Left forelimb (tissue), 1 donor: ENCODE data around the gene C17orf78.
"Not testable (repeated sequence)": the region's sequence is repeated elsewhere in the genome, so short reads cannot be mapped to it uniquely, and the experiment has no call there.

Experiments
- DNase-seq: peaks from one replicate; pipeline ENCODE4 v3.0.0-alpha.2; 2018; ENCODE audit warnings: low spot score

Gene C17orf78

DNA sequence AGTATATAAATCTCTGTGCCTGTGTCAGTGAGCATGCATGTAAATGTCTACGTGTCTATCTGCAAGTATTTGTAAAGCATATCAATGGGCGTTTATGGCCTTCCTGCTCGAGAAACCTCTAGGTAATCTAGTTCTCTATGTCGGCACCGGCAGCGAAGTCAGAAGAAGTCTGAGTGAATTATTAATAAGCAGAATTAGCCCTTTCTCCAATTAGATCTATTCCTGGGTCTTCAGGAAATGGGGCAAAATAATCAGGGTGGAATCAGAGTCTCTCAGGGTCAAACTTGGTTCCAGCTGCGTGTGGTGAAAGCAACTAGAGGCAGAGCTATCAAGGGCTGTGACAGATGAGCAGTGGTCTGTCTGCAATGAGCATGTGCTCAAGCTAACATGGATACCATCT is at the start of gene C17orf78:
TSS of gene C17orf78 (plus strand) at position 280 of the 400 bp plus-strand sequence. CDS start at position 388, 108 bp downstream.
- no peak for DNase-seq

DNA sequence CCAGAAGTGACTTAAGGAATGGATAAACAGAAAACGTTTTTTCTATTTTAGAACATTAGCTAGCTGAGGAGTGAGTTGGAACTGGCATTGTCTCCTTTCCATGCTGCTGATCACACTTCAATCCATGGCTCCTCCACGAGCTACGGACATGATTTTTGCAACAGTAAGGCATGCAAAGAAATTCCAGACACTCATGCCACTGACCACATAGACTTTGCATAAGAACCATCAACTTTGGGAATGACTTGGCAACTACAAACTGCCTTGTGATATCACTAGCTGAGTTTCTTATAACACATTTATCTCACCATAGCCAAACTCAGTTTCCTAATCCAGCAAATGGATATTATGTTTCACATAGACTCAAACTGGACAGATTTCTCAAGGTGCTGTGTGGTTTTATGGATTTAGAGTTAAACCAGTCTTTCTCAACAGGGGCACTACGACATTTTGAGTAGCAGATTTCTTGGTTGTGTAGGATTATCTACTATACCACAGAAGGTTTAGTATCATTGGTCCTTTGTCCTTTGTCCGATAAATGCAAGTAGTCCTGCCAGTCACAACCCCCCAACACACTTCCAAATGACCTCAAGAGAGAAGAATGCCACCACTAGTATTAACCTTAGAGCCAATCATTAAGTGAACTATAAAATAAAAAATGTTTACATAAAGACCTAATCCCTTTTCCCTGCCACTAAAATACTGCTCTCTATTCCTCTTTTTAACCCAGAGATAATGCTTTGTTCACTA is 48.3 kb upstream of the C17orf78 start:
- DNase-seq = no peak

GRCh38 chr17:37338847-37339246 is 36.9 kb upstream of the C17orf78 start:
- DNase-seq = no peak

GRCh38 chr17:37339321-37339720 is 36.5 kb upstream of the C17orf78 start:
- DNase-seq = no peak

- DNase-seq = no peak
Measured at GRCh38 chr17:37340804-37341203, 35.0 kb upstream of the C17orf78 start.

DNA sequence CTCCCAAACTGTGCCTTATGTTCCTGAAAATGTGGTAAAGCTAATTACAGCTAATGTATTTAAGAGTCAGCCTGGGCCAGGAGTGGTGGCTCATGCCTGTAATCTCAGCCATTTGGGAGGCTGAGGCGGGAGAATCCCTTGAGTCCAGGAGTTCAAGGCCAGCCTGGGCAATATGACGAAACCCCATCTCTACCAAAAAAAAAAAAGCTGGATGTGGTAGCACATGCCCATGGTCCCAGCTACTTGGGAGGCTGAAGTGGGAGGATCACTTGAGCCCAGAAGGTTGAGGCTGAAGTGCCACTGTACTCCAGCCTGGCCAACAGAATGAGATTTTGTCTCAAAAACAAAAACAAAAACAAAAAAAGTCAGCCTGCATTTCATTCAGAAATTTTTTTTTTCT is 33.2 kb upstream of the C17orf78 start:
- DNase-seq = no peak

- no peak for DNase-seq
Measured at GRCh38 chr17:37344519-37344918, 31.3 kb upstream of the C17orf78 start.

GRCh38 chr17:37346863-37347402 is 28.9 kb upstream of the C17orf78 start:
- DNase-seq = not testable (repeated sequence)

DNA sequence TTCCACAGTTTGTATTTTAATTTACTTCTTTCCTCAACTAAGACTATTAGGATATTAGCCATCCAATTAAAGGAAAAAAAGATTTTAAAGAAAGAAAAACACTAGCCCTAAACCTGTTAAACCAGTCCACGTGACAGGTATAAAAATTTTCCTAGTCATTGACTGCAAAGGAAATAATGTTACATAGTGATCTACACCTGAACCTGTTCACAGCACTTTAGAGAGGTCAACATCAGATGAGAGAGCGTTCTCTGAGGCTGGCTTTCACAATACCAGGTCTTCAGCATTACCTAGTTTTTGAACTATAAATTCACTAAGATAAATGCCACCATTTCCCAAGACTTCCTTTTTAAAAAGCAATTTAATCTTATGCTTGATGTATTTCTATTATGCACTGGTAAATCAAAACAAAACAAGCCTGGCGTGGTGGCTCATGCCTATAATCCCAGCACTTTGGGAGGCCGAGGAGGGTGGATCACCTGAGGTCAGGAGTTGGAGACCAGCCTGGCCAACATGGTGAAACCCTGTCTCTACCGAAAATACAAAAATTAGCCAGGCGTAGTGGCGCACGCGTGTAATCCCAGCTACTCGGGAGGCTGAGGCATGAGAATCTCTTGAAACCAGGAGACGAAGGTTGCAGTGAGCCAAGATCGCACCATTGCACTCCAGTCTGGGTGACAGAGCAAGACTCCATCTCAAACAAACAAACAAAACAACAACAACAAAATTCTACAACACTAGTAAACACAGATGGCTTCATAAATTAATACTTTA is 18.8 kb upstream of the C17orf78 start:
- not testable (repeated sequence) for DNase-seq

DNA sequence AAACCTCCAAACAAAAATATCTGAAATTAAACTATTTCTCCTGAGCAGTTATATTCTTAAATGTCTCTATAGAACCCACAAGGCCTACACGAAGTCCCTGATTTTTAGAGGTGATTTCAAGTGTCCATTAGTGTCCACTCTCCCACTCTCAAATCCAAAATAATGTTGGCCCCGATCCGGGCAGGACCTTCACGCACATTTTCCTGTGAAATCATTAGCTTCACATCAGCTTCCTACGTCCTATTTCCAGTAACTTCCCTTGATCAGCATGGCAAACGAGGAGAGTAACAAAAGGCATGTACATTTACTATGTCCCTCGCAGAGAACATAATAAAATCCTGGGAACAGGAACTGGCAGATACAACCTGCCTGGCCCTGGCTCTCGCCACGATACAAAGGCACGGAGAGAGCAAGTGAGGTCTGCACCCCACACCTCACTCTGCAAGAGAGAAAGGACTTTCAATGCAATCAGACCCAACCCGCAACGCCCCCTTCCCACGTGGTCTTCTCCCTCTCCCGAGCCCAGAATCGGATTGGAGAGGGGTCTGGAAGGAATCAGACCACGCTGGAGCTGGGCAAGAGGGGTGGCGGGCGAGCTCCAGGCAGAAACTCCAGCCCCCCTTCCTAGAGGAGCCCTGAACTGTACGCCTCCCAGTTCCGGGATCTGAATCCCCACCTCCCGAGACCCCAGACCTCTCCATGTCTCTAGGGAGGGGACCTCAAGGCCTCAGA is 17.5 kb upstream of the C17orf78 start:
- DNase-seq = peak; percentile 74

DNA sequence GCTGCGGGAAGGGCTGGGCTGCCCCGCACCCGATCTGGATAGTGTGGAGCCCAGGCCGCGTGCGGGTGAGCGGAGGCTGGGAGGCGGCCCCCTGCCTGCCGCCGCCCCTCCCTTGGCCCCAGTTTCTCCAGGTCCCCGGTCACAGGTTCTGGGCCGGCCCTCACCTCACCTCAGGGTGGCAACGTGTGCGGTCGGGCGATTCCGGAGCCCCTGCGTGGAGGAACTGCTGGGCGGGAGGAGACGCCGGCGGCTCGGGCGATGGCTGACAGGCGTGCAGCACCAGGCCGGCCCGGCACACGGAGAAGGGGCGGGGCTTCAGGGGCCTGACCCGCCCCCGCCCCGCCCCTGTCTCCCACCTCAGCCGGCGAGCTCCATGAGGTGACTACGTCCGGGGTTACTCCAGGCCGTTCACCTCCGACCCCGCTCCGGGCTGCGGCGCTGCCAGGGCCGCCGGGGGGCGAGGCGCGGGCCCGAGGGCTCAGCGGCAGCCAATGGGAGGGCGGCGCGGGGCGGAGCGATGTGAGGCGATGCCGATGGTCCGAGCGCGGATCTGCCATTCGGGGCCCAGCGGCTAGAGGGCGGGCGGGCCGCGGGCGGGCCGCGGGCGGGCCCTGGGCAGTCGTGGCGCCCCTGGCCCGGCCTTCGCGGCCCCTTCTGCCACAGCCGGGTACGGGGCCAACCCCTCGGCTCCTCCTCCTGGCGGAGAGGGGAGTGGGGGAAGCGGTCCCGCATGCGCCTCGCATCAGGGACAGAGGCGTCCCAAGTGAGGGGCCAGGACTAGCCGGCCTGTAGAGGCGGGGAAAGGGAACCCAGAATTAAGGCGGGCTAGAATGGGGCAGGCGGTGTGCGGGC is 16.7 kb upstream of the C17orf78 start:
- DNase-seq = peak; percentile 93

DNA sequence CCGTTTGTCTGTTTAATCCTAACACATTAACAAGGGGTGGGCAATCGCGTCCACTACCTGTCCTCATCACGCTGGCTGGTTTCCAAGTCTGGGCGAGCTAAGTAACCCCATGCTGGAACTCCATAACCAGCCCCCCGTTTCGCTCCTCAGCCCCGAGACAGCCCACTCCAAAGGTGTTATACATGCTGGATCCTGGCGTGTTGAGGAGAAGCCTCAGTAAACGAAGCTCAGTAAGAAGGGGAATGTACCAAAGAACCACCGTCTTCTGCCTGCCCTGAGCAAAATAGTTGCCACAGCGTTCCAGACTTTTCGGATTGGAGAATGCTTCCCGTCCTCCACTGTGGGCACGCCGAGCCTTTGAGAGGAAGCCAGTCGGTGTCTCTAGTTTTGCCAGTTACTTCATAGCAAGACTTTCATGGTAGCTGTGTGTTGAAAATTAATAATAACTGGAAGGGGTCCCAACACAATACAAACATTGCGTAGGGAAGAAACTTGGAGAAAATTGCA is 16.1 kb upstream of the C17orf78 start:
- DNase-seq = no peak

DNA sequence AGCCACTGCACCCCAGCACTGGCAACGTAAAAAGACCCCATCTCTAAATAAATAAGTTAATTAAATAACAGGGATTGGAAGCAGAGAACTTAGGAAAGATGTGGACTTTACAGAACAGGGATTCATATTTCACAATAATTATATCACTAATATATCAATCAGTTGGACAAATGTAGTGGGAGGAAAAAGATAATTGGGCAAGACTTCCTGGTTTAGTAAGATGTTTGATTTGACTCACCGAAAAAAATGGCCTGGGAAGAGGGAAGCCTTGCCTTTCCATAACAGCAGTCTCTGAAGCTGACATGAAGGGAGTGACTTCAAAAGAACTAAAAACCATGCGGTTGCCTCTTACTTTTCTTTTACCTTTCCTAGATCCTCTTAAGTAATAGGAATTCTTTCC is 15.2 kb upstream of the C17orf78 start:
- DNase-seq = no peak

GRCh38 chr17:37361543-37361942 is 14.2 kb upstream of the C17orf78 start:
- DNase-seq = no peak

- no peak for DNase-seq
Measured at GRCh38 chr17:37365589-37365988, 10.2 kb upstream of the C17orf78 start.

DNA sequence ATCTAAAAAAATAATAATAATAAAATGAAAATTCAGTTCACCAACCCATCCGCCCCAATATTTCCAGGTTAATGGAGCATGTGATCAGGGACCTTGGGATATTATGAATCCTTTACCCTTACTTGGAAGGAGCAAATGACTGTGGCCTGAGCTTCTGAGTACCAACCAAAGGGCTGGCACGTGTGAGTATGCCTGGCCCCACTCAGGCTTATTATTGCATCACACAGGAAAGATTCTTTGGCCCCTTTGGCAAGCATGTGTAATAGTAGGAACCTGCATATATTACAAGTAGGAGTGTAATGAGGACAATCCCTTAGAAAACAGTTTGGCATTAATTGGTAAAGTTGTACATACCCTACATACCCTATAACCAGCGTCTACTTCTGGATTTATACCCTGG is 7.2 kb upstream of the C17orf78 start:
- no peak for DNase-seq

DNA sequence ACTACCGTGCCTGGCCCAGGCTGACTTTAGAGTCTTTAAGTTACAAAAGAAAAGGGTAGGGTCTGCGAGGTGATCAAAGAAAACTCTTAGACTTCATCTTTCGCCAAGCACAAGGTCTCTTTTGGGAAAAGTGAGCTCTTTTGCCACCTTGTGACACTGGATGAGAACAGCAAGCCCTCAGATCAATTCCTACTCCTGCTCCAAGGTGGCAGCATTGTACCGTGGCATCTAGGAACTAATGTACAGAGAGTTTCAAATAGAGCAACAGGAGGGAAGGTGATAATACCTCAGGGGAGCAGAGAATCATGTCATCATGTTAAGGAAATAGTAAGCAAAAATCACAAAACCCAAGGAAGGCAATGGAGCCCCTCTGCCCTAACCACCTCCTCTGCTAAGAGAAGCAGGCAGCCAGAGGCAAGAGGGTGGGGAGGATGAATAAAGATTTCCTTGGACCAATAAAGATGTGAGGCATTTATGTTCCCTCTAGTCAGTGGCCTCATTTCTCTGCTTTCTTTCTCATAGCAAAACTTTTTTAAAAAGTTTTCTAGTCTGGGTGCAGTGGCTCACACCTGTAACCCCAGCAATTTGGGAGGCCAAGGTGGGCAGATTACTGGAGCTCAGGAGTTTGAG is 2.1 kb upstream of the C17orf78 start:
- DNase-seq = peak; percentile 68

GRCh38 chr17:37382056-37382455 is 6.3 kb downstream of the C17orf78 start:
- no peak for DNase-seq

- no peak for DNase-seq
Measured at GRCh38 chr17:37384560-37385149, 8.9 kb downstream of the C17orf78 start.

DNA sequence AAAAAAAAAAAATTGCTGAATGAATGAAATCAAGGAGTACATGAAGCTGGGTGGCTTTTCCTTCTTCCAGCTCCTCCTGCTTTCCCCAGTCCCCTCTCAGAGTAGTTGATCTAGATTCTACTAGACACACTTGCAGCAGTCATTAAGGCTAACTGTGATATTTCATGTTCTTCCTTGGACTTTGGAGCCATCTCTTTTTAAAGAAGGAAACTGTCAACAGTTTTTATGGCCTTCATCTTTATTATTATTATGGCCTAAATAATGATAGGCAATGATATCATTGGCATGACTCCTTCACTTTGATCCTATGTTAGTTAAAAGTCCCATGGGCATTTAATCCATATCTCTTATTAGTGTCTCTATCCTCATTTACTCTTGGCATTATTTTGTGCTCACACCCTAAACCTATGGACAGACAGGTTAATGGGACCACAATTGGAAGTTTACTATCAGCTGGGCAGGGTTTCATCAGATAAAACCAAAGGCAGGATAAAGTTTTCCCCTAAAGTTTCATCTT is 9.7 kb downstream of the C17orf78 start:
- DNase-seq = no peak
